HEK293T (cell line): ENCODE measurements around the gene HHAT.

Experiments
- ARNT ChIP-seq: fragments of 450-650 bp; IDR thresholded peaks from 2 replicates; pipeline ENCODE4 v1.6.1; 2017; ENCODE audit warnings: mild to moderate bottlenecking
- BHLHE40 ChIP-seq: fragments of 450-650 bp; IDR thresholded peaks from 2 replicates; pipeline ENCODE4 v1.6.1; 2016; ENCODE audit warnings: mild to moderate bottlenecking, moderate library complexity, borderline replicate concordance
- CTBP1 ChIP-seq: fragments of 450-650 bp; IDR thresholded peaks from 2 replicates; pipeline ENCODE4 v1.6.1; 2016; ENCODE audit warnings: borderline replicate concordance
- FOXA1 ChIP-seq: fragments of 450-650 bp; IDR thresholded peaks from 2 replicates; pipeline ENCODE4 v1.6.1; 2016; ENCODE audit warnings: mild to moderate bottlenecking
- FOXK2 ChIP-seq: fragments of 450-650 bp; IDR thresholded peaks from 2 replicates; pipeline ENCODE4 v1.6.1; 2016; ENCODE audit warnings: mild to moderate bottlenecking
- FOXM1 ChIP-seq: fragments of 450-650 bp; IDR thresholded peaks from 2 replicates; pipeline ENCODE4 v1.6.1; 2017; ENCODE audit warnings: mild to moderate bottlenecking, borderline replicate concordance
- HDGF ChIP-seq: fragments of 450-650 bp; IDR thresholded peaks from 2 replicates; pipeline ENCODE4 v1.6.1; 2017; ENCODE audit warnings: antibody characterized with exemption, borderline replicate concordance
- L3MBTL2 ChIP-seq: fragments of 450-650 bp; conservative IDR thresholded peaks from 2 replicates; pipeline ENCODE4 v1.6.1; 2016; ENCODE audit warnings: mild to moderate bottlenecking
- NFRKB ChIP-seq: fragments of 450-650 bp; IDR thresholded peaks from 2 replicates; pipeline ENCODE4 v1.6.1; 2016; ENCODE audit warnings: mild to moderate bottlenecking, moderate library complexity
- SP1 ChIP-seq: fragments of 450-650 bp; IDR thresholded peaks from 2 replicates; pipeline ENCODE4 v1.6.1; 2017
- SUZ12 ChIP-seq: fragments of 450-650 bp; IDR thresholded peaks from 2 replicates; pipeline ENCODE4 v1.6.1; 2016; ENCODE audit warnings: mild to moderate bottlenecking
- ZNF384 ChIP-seq: fragments of 450-650 bp; IDR thresholded peaks from 2 replicates; pipeline ENCODE4 v1.6.1; 2016
- TF ChIP-seq, protein P1 (sequence below): fragments of 450-650 bp; IDR thresholded peaks from 2 replicates; pipeline ENCODE4 v1.6.1; 2016

DNA sequence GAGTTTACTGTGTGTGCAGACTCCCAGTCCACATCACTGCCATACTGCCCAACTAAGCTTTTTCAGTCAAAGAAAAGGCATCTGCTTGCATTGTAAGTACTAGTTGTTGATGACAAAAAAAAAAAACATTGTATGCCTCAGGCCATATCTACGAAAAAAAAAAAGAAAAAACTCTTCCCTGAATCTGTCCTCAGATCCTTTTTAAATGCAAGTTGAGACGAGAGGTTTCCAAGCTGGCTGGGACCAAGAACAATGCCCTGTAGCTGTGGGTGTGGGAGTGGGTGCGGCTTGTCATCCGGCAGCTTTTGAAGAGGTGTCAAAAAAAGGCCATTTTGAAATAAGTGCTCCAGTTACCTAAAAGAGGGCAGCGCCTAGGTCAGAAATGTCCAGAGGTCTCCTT is 29.2 kb upstream of the HHAT start:
- no peak for TF ChIP-seq FOXK2
- no peak for TF ChIP-seq SP1
- TF ChIP-seq ARNT: no peak
- TF ChIP-seq, protein P1, sequence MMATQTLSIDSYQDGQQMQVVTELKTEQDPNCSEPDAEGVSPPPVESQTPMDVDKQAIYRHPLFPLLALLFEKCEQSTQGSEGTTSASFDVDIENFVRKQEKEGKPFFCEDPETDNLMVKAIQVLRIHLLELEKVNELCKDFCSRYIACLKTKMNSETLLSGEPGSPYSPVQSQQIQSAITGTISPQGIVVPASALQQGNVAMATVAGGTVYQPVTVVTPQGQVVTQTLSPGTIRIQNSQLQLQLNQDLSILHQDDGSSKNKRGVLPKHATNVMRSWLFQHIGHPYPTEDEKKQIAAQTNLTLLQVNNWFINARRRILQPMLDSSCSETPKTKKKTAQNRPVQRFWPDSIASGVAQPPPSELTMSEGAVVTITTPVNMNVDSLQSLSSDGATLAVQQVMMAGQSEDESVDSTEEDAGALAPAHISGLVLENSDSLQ: no peak
- TF ChIP-seq FOXM1: no peak
- TF ChIP-seq HDGF: no peak
- TF ChIP-seq CTBP1: no peak
- TF ChIP-seq BHLHE40: no peak
- no peak for TF ChIP-seq NFRKB
- TF ChIP-seq L3MBTL2: no peak
- TF ChIP-seq FOXA1: no peak
- TF ChIP-seq ZNF384: no peak
- no peak for TF ChIP-seq SUZ12
